Measurements from ENCODE around the gene CACNB3. TPM values are rescaled to one million over a fixed set of nuclear protein-coding genes. Genes with fewer than 3 reads are reported as not detected.

The CACNB3 gene
- total and polyA plus RNA-seq, 2 of the 13 experiments (the other 11 are each of a cell fraction or from before 2014, with no cell fraction given), result 0.29 to 0.54 TPM

DNA sequence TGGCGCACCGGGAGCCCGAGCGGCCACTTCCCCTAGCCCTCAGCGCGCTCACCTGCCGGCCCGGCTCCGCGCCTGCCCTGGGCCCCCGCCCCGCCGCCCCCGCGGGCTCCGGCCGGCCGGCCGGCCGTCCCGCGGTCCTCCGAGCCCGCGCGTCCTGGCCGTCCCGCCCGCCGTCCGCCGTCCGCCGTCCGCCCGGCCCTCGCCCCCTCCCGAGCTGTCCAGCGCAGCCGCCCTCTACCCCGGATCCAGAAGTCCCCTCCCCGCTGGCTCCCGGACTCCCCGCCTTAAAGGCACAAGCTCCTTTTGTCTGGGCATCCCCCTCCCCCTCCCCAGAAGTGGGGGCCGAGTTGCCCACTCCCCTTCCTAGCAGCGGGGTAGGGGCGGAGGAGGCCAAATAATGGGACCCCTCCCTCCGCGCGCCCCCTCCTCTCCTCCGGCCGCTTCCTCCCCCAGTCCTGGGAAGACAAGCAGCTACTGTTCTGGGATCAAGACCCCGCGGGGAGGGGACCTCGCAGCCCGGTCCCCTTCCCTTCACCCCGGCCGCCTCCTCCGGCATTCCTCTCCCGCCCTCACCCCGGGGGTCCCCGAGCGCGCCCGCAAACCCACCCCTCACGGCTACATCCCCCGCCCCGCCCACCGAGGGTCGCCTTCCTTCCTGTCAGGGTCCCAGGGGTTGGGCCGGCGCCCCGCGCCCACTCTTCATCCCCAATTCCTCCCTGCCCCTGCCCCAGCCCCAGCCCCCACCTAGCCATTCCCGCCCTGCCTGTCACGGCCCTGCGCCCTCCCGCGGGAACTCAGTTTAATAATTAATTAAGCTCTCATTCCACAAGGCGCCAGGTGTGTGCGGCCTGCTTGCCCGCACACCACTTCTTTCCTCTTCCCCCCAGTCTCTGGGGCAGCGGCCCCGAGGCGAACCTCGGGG, 29.2 kb upstream of the CACNB3 start, which contains the start of gene ADCY6 (continued):
- TF ChIP-seq, protein P1, sequence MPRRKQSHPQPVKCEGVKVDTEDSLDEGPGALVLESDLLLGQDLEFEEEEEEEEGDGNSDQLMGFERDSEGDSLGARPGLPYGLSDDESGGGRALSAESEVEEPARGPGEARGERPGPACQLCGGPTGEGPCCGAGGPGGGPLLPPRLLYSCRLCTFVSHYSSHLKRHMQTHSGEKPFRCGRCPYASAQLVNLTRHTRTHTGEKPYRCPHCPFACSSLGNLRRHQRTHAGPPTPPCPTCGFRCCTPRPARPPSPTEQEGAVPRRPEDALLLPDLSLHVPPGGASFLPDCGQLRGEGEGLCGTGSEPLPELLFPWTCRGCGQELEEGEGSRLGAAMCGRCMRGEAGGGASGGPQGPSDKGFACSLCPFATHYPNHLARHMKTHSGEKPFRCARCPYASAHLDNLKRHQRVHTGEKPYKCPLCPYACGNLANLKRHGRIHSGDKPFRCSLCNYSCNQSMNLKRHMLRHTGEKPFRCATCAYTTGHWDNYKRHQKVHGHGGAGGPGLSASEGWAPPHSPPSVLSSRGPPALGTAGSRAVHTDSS (CRISPR knock-in tag; conservative IDR thresholded peaks at IDR 0.05), result no peak
- no peak for TF ChIP-seq KLF13 (CRISPR knock-in tag; IDR thresholded peaks at IDR 0.05)
- TF ChIP-seq, protein P2, sequence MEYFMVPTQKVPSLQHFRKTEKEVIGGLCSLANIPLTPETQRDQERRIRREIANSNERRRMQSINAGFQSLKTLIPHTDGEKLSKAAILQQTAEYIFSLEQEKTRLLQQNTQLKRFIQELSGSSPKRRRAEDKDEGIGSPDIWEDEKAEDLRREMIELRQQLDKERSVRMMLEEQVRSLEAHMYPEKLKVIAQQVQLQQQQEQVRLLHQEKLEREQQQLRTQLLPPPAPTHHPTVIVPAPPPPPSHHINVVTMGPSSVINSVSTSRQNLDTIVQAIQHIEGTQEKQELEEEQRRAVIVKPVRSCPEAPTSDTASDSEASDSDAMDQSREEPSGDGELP (IDR thresholded peaks at IDR 0.05; ENCODE audit: borderline replicate concordance, low read depth), result 0 out of 2 replicates have a peak, but pooled peaks have one; percentile 17

DNA sequence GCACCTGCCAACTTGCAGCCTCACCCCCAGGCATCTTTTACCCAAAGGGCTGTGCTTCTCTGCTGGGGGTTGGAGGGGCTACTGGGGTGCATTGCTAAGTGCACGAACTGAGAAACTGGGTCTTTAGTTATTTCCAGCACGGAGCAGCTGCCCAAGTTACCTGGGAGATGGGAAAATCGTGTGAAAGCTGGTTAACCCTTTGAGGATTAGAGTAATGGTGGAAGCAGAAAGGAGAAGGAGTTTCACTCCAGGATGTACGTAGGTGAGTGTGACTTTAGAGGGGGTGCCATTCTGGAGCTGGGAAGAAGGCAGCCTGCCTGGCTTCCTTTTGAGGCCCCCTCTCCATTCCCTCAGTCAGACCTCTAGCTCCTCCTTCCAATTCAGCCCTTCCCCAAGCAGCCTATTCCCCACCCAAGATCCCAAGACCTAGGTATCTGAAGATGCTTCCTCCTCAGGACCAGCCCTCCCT, 28.4 kb upstream of the CACNB3 start:
- H3K9ac ChIP-seq (ENCODE audit: insufficient read depth, low read depth, low read length), result peak overlapping the region; percentile 60
- DNase-seq (ENCODE audit: low spot score) (no peak), FAIRE-seq (no peak), ATAC-seq (no peak)
- H3K9me3 ChIP-seq (ENCODE audit: low read length), result no peaks in the 10 kb centered on the region
- peak overlapping the region; percentile 69 for H2AFZ ChIP-seq (ENCODE audit: low read length)
- H3K27me3 ChIP-seq (ENCODE audit: control insufficient read depth in 1 of 2, insufficient read depth in 2 of 2, low read length in 2 of 2), result no peaks in the 10 kb centered on the region
- TSS peak; percentile 90 for BruUV-seq (replicated peaks)
- in situ Hi-C loops (cut with HindIII; ENCODE audit: extremely low pct_ligation_motif_present, low pct_unique_long_range_greater_than_20kb) (no loop called here), intact Hi-C loops (cut with micrococcal nuclease; ENCODE audit: unreplicated experiment) (no loop called here)
- no peaks in the 10 kb centered on the region for H3K36me3 ChIP-seq (replicated peaks in 1 of 2; ENCODE audit: control insufficient read depth in 1 of 2, insufficient read depth in 2 of 2, low read length in 2 of 2)
- peak overlapping the region; percentile 92 for H3K4me2 ChIP-seq (ENCODE audit: low read depth, low read length)
- H3K79me2 ChIP-seq (ENCODE audit: insufficient read depth, low read length), result peaks cover 3% of the 10 kb centered on the region
- peak overlapping the region; percentile 81 to 90 (median 86) for H3K4me3 ChIP-seq (replicated peaks in 1 of 3; ENCODE audit: insufficient read depth in 1 of 3, low read depth in 2 of 3, low read length in 3 of 3)
- 4% methylated on average over 4 of the region's 4 CpGs for WGBS (ENCODE audit: low lambda C conversion rate)
- H3K4me1 ChIP-seq (ENCODE audit: insufficient read depth, low read length), result peaks cover 35% of the 10 kb centered on the region
- ChIA-PET CTCF (ENCODE audit: low intra/inter-chr PET ratio, low total read pairs) (no interaction called here), POLR2A (interaction anchor here (0.6 to 2.2 kb wide), 8 partner anchors 21 to 126 kb away, joined by 3 to 14 read pairs (median 6); partner anchors contain the start of genes KANSL2 and RND1)
- H4K20me1 ChIP-seq (ENCODE audit: insufficient read depth, low read length), result no peaks in the 10 kb centered on the region
- H3K27ac ChIP-seq (ENCODE audit: extremely low read length, insufficient read depth, low read length), result no peak overlapping the region
- TF ChIP-seq ZNF737 (CRISPR knock-in tag; IDR thresholded peaks at IDR 0.05; ENCODE audit: borderline replicate concordance) (no peak), ZNF615 (CRISPR knock-in tag; IDR thresholded peaks at IDR 0.05; ENCODE audit: borderline replicate concordance) (no peak), EP300 (IDR thresholded peaks at IDR 0.05; ENCODE audit: low read depth in 2 of 2, low read length in 2 of 2) (no peak), EP300 (CRISPR knock-in tag; IDR thresholded peaks at IDR 0.05; ENCODE audit: borderline replicate concordance) (no peak), MAZ (IDR thresholded peaks at IDR 0.05; ENCODE audit: borderline replicate concordance, low read depth, low read length) (no peak), MAZ (CRISPR knock-in tag; IDR thresholded peaks at IDR 0.05; ENCODE audit: low read depth) (no peak), HOXA3 (CRISPR knock-in tag; IDR thresholded peaks at IDR 0.05) (0 out of 2 replicates have a peak, but pooled peaks have one; percentile 2), GABPB1 (CRISPR knock-in tag; IDR thresholded peaks at IDR 0.05) (no peak), MYC (CRISPR knock-in tag; IDR thresholded peaks at IDR 0.05; ENCODE audit: borderline replicate concordance) (no peak)
- TF ChIP-seq, protein P3, sequence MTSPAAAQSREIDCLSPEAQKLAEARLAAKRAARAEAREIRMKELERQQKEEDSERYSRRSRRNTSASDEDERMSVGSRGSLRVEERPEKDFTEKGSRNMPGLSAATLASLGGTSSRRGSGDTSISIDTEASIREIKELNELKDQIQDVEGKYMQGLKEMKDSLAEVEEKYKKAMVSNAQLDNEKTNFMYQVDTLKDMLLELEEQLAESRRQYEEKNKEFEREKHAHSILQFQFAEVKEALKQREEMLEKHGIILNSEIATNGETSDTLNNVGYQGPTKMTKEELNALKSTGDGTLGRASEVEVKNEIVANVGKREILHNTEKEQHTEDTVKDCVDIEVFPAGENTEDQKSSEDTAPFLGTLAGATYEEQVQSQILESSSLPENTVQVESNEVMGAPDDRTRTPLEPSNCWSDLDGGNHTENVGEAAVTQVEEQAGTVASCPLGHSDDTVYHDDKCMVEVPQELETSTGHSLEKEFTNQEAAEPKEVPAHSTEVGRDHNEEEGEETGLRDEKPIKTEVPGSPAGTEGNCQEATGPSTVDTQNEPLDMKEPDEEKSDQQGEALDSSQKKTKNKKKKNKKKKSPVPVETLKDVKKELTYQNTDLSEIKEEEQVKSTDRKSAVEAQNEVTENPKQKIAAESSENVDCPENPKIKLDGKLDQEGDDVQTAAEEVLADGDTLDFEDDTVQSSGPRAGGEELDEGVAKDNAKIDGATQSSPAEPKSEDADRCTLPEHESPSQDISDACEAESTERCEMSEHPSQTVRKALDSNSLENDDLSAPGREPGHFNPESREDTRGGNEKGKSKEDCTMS (CRISPR knock-in tag; conservative IDR thresholded peaks at IDR 0.05), result no peak
- TF ChIP-seq, protein P4, sequence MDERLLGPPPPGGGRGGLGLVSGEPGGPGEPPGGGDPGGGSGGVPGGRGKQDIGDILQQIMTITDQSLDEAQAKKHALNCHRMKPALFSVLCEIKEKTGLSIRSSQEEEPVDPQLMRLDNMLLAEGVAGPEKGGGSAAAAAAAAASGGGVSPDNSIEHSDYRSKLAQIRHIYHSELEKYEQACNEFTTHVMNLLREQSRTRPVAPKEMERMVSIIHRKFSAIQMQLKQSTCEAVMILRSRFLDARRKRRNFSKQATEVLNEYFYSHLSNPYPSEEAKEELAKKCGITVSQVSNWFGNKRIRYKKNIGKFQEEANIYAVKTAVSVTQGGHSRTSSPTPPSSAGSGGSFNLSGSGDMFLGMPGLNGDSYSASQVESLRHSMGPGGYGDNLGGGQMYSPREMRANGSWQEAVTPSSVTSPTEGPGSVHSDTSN (CRISPR knock-in tag; IDR thresholded peaks at IDR 0.05), result no peak
